Ascending aorta (tissue), 2 donors: ENCODE measurements around the gene FCGR3A. TPM values are rescaled to one million over a fixed set of nuclear protein-coding genes. Genes with fewer than 3 reads are reported as not detected.

Source experiments
- DNase-seq, 2 donors: peaks; one replicate each; pipeline ENCODE4 v3.0.0-alpha.2; 2019; ENCODE audit warnings: low spot score in 2 of 2
- H3K27ac ChIP-seq, 2 donors: fragments of 200-600 bp; sonication (generic); one replicate each; pipeline ENCODE4 v1.5.1; 2016 to 2017; ENCODE audit warnings: mild to moderate bottlenecking in 1 of 2
- H3K27me3 ChIP-seq: fragments of 200-600 bp; sonication (generic); one replicate; pipeline ENCODE4 v1.5.1; 2017
- H3K36me3 ChIP-seq, 2 donors: fragments of 200-600 bp; sonication (generic); one replicate each; pipeline ENCODE4 v1.5.1; 2016
- H3K4me1 ChIP-seq, 2 donors: fragments of 200-600 bp; sonication (generic); one replicate each; pipeline ENCODE4 v1.5.1; 2016 to 2017; ENCODE audit warnings: mild to moderate bottlenecking in 1 of 2
- H3K4me3 ChIP-seq, 2 donors: fragments of 200-600 bp; sonication (generic); one replicate each; pipeline ENCODE4 v1.5.1; 2016 to 2017; ENCODE audit warnings: mild to moderate bottlenecking in 1 of 2
- H3K9me3 ChIP-seq, 2 donors: fragments of 200-600 bp; sonication (generic); one replicate each; pipeline ENCODE4 v1.5.1; 2016
- CTCF ChIP-seq, 3 experiments: fragments of 200-600 bp in 2 of 3; fragments of 450-650 bp in 1 of 3; sonication (generic) in 2 of 3; IDR thresholded peaks; one replicate each; pipeline ENCODE4 v1.5.1; 2016 to 2019; ENCODE audit warnings: antibody characterized with exemption in 3 of 3, mild to moderate bottlenecking in 1 of 3, moderate library complexity in 1 of 3
- intact Hi-C: fragments of 100-400 bp; cut with DNase I; formaldehyde crosslinking; loops from one replicate; pipeline ENCODE4 v1.15.1; 2023
- total RNA-seq: library from RNA; depleted of rRNA; stranded (reverse); fragments of >200 nt; gene quantifications from one replicate; pipeline ENCODE4 v1.1.0, GENCODE V29; 2016

Gene FCGR3A
- total RNA-seq, 1 donor from 2014 or later = 8.8 TPM

- no peak for DNase-seq
- H3K27ac ChIP-seq = no peak overlapping the region
- TF ChIP-seq CTCF (IDR thresholded peaks at IDR 0.05) = no peak
- no peaks in the 10 kb centered on the region for H3K27me3 ChIP-seq
- H3K9me3 ChIP-seq = no peaks in the 10 kb centered on the region
- peak overlapping the region in 1 of 2 donors; percentile 42 for H3K4me3 ChIP-seq
- H3K4me1 ChIP-seq = no peaks in the 10 kb centered on the region
- no peaks in the 10 kb centered on the region for H3K36me3 ChIP-seq
- intact Hi-C loops = no loop called here
Observed at GRCh38 chr1:161506336-161507223, 43.0 kb downstream of the FCGR3A start.

GRCh38 chr1:161505686-161506085, 43.9 kb downstream of the FCGR3A start:
- no peaks in the 10 kb centered on the region for H3K27me3 ChIP-seq
- no peaks in the 10 kb centered on the region for H3K4me1 ChIP-seq
- intact Hi-C loops = no loop called here
- TF ChIP-seq CTCF (IDR thresholded peaks at IDR 0.05) = no peak
- H3K4me3 ChIP-seq = peak overlapping the region in 1 of 2 donors; percentile 42
- H3K9me3 ChIP-seq = no peaks in the 10 kb centered on the region
- no peaks in the 10 kb centered on the region for H3K36me3 ChIP-seq
- no peak for DNase-seq
- no peak overlapping the region for H3K27ac ChIP-seq

- Histone ChIP-seq H3K4me3 (no peak overlapping the region), H3K36me3 (no peaks in the 10 kb centered on the region), H3K9me3 (no peaks in the 10 kb centered on the region), H3K27ac (no peak overlapping the region), H3K27me3 (no peaks in the 10 kb centered on the region), H3K4me1 (no peaks in the 10 kb centered on the region)
- intact Hi-C loops = no loop called here
- no peak for TF ChIP-seq CTCF (IDR thresholded peaks at IDR 0.05)
- DNase-seq = no peak
Observed at GRCh38 chr1:161503394-161503748, 46.2 kb downstream of the FCGR3A start.

- H3K9me3 ChIP-seq = no peaks in the 10 kb centered on the region
- H3K4me1 ChIP-seq = no peaks in the 10 kb centered on the region
- no peak overlapping the region for H3K4me3 ChIP-seq
- intact Hi-C loops = no loop called here
- H3K27me3 ChIP-seq = no peaks in the 10 kb centered on the region
- TF ChIP-seq CTCF (IDR thresholded peaks at IDR 0.05) = no peak
- DNase-seq = no peak
- no peak overlapping the region for H3K27ac ChIP-seq
- no peaks in the 10 kb centered on the region for H3K36me3 ChIP-seq
Observed at GRCh38 chr1:161502641-161503393, 46.8 kb downstream of the FCGR3A start.

GRCh38 chr1:161502181-161502580, 47.4 kb downstream of the FCGR3A start:
- TF ChIP-seq CTCF (IDR thresholded peaks at IDR 0.05) = no peak
- intact Hi-C loops = no loop called here
- Histone ChIP-seq H3K27ac (no peak overlapping the region), H3K36me3 (no peaks in the 10 kb centered on the region), H3K27me3 (no peaks in the 10 kb centered on the region), H3K4me3 (no peak overlapping the region), H3K9me3 (no peaks in the 10 kb centered on the region), H3K4me1 (no peaks in the 10 kb centered on the region)
- no peak for DNase-seq
